Breast epithelium (tissue), 4 donors: ENCODE data around the gene LASP1NB.

Source experiments
- DNase-seq, 2 donors: peaks; one replicate each; pipeline ENCODE4 v3.0.0-alpha.2; 2019; ENCODE audit warnings: low spot score in 2 of 2
- H3K27ac ChIP-seq, 2 donors: fragments of 200-600 bp; sonication (generic) in 1 of 2; one replicate each; pipeline ENCODE4 v1.5.1; 2016 to 2019; ENCODE audit warnings: mild to moderate bottlenecking in 1 of 2
- H3K27me3 ChIP-seq, 2 donors: fragments of 200-600 bp; sonication (generic) in 1 of 2; one replicate each; pipeline versions ENCODE4 v1.5.1 to v1.6.0; 2017 to 2019; ENCODE audit warnings: control low read depth in 1 of 2, mild to moderate bottlenecking in 1 of 2
- H3K36me3 ChIP-seq: fragments of 200-600 bp; one replicate; pipeline ENCODE4 v1.5.1; 2019
- H3K4me1 ChIP-seq, 2 donors: fragments of 200-600 bp; sonication (generic); one replicate each; pipeline ENCODE4 v1.5.1; 2016 to 2019; ENCODE audit warnings: control low read depth in 1 of 2
- H3K4me3 ChIP-seq, 3 donors: fragments of 200-600 bp; sonication (generic); 1 replicate in 2 of 3; 2 replicates in 1 of 3; pipeline ENCODE4 v1.5.1; 2016 to 2019; ENCODE audit warnings: mild to moderate bottlenecking in 3 of 3, moderate library complexity in 2 of 3
- H3K9me3 ChIP-seq, 2 donors: fragments of 200-600 bp; sonication (generic) in 1 of 2; one replicate each; pipeline ENCODE4 v1.5.1; 2016 to 2019; ENCODE audit warnings: control low read depth in 1 of 2
- POLR2A ChIP-seq: fragments of 450-650 bp; IDR thresholded peaks from one replicate; pipeline ENCODE4 v1.6.1; 2016; ENCODE audit warnings: antibody characterized with exemption, mild to moderate bottlenecking, moderate library complexity
- POLR2AphosphoS5 ChIP-seq, 3 donors: sonication (generic); formaldehyde crosslinking; IDR thresholded peaks; one replicate each; pipeline ENCODE4 v1.6.1; 2017; ENCODE audit warnings: antibody characterized with exemption in 3 of 3
- intact Hi-C: fragments of 100-400 bp; cut with DNase I; formaldehyde crosslinking; loops from one replicate; pipeline ENCODE4 v1.15.1; 2023; ENCODE audit warnings: low total_unique reads
- TF ChIP-seq, protein P1 (sequence below), 3 donors: fragments of 450-650 bp; IDR thresholded peaks; one replicate each; pipeline ENCODE4 v1.5.1; 2016 to 2017; ENCODE audit warnings: antibody characterized with exemption in 3 of 3, mild to moderate bottlenecking in 3 of 3, moderate library complexity in 3 of 3

The LASP1NB gene

DNA sequence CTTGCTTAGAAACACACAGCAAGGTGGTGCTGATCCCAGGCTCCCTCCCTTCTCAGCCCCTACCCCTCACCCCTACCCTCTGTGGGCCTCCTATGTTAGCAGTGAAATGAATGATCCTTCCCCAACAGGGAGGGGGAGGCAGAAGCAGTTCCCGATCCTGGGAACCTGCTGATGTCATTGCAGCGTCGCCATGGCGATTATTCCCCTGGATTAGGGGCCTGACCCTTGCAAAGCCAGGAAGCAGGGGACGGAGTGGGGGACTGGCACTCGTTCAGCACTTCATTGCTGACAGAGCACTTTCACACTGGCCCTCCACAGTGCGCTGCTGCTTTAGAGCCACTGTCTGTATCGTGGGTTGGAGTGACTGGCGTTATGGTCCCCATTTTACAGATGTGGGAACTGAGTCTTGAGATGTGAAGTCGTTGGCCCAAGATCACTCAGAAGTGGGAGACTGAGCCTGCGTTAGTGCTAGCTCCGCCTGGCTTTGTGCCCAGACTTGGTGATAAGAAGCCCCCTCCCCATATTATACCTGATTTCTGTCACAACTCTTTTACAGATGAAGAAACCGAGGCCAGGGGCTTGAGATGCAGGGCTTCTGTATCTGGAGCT lies 29.0 kb upstream of the LASP1NB start:
- H3K27ac ChIP-seq: peak overlapping the region; percentile 62 to 84
- H3K4me3 ChIP-seq: no peak overlapping the region
- TF ChIP-seq POLR2A (no peak), POLR2AphosphoS5 (IDR thresholded peaks at IDR 0.05) (no peak)
- TF ChIP-seq, protein P1, sequence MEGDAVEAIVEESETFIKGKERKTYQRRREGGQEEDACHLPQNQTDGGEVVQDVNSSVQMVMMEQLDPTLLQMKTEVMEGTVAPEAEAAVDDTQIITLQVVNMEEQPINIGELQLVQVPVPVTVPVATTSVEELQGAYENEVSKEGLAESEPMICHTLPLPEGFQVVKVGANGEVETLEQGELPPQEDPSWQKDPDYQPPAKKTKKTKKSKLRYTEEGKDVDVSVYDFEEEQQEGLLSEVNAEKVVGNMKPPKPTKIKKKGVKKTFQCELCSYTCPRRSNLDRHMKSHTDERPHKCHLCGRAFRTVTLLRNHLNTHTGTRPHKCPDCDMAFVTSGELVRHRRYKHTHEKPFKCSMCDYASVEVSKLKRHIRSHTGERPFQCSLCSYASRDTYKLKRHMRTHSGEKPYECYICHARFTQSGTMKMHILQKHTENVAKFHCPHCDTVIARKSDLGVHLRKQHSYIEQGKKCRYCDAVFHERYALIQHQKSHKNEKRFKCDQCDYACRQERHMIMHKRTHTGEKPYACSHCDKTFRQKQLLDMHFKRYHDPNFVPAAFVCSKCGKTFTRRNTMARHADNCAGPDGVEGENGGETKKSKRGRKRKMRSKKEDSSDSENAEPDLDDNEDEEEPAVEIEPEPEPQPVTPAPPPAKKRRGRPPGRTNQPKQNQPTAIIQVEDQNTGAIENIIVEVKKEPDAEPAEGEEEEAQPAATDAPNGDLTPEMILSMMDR (IDR thresholded peaks at IDR 0.05): no peak
- H3K36me3 ChIP-seq: no peaks in the 10 kb centered on the region
- no peaks in the 10 kb centered on the region for H3K27me3 ChIP-seq
- peaks cover 21 to 27% of the 10 kb centered on the region in 2 donors for H3K4me1 ChIP-seq
- no peaks in the 10 kb centered on the region for H3K9me3 ChIP-seq
- no peak for DNase-seq
- intact Hi-C loops: no loop called here

DNA sequence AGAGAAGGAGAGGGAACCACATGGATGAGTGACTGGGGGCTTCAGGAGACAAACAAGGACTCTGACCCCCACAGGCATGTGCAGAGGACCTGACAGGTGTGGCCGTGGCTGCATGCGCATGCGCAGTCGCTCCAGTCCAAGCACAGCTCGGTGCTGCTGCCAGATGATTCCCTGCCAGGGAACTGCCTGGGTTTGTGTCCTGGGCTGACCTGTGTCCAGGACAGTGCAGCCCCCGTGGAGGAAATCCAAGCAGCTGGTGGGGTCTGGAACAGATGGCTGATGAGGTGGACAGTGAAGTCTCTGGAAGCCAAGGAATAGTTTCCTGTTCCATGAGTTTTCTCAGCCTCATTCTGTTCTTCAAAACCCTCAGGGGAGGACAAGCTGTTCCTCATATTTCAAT lies 28.2 kb upstream of the LASP1NB start:
- Histone ChIP-seq H3K9me3 (no peaks in the 10 kb centered on the region), H3K36me3 (no peaks in the 10 kb centered on the region), H3K4me1 (peaks cover 21 to 27% of the 10 kb centered on the region in 2 donors), H3K27ac (peak overlapping the region; percentile 62 to 84), H3K4me3 (no peak overlapping the region), H3K27me3 (no peaks in the 10 kb centered on the region)
- TF ChIP-seq POLR2A (no peak), POLR2AphosphoS5 (IDR thresholded peaks at IDR 0.05) (no peak)
- TF ChIP-seq, protein P1 (IDR thresholded peaks at IDR 0.05): no peak
- no peak for DNase-seq
- intact Hi-C loops: no loop called here

DNA sequence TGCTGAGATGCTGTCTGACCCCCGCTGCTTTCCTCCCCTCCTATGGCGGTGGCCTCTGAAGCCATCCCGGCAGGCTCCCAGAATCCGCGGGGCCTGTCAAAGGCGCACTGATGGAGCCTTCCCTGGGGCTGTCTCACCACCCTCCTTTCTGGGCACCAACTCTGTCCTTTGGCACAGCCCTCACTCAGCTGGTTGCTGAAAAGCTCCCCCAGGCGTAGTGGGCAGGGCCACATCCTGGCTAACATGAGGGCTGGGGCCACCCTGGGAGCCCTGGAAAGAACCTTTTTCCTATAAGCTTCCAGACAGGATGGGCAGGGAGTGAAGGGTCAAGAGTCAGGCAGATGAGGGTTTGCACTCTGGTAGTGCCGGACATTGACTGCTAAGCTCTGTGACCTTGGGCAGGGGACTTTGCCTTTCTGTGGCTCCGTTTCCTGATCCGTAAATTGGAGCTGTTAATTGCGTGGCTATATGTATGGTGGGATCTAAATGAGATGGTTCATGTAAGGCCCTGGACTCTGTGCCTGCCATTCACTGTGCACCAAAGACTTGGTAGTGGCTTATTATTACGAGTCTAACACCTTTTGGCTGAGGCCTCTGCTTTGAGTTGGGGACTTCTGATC lies 27.6 kb upstream of the LASP1NB start:
- intact Hi-C loops: no loop called here
- Histone ChIP-seq H3K9me3 (no peaks in the 10 kb centered on the region), H3K36me3 (no peaks in the 10 kb centered on the region), H3K4me1 (peaks cover 21 to 27% of the 10 kb centered on the region in 2 donors), H3K27ac (peak overlapping the region; percentile 62 to 84), H3K4me3 (no peak overlapping the region), H3K27me3 (no peaks in the 10 kb centered on the region)
- DNase-seq: no peak
- TF ChIP-seq POLR2A: no peak
- TF ChIP-seq, protein P1 (IDR thresholded peaks at IDR 0.05): no peak
- TF ChIP-seq POLR2AphosphoS5 (IDR thresholded peaks at IDR 0.05): no peak

DNA sequence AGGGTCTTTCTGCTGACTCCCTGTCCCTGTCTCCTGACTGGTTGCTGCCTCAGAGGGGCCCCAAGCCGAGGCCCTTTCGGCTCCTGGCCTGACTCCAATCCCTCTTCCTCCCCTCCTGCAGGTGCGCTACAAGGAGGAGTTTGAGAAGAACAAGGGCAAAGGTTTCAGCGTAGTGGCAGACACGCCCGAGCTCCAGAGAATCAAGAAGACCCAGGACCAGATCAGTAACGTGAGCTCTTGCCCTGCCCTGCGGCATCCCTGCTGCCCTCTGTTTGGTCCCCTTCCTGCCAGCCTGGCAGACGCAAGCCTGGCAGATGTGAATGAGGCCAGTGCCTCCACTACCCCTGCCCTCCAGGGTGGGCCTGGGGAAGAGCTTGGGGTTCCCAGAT lies 27.1 kb upstream of the LASP1NB start:
- TF ChIP-seq, protein P1 (IDR thresholded peaks at IDR 0.05): no peak
- no peak for TF ChIP-seq POLR2AphosphoS5 (IDR thresholded peaks at IDR 0.05)
- TF ChIP-seq POLR2A: no peak
- intact Hi-C loops: no loop called here
- no peaks in the 10 kb centered on the region for H3K27me3 ChIP-seq
- H3K36me3 ChIP-seq: no peaks in the 10 kb centered on the region
- H3K9me3 ChIP-seq: no peaks in the 10 kb centered on the region
- DNase-seq: no peak
- peaks cover 16 to 22% of the 10 kb centered on the region in 2 donors for H3K4me1 ChIP-seq
- H3K27ac ChIP-seq: peak overlapping the region; percentile 62 to 84
- H3K4me3 ChIP-seq: peak overlapping the region in 1 of 3 donors; percentile 20

DNA sequence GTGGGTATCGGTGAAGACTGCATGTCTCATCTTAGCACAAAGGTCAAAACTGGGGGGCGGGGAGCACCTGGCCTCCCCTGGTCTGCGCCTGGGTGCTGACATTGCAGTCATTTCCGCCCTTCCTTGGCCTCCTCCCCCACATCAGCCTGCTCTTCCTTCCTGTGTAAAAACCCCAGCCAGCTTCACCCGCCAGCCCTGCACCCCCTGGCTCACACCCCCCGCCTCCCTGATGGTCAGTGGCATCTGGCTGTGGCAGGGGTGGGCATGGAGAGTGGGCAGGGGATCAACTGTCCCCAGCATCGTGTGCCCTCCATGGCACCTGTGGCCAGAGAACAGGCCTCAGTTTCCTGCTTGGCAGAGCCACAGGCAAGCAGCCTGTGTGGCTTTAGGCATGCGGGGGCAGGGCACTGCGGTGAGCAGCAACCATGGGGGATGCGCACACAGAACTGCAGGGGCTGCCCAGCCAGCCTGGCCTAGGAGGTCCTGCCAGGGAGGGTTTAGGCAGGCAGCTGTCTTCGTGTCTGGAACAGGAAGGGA lies 26.5 kb upstream of the LASP1NB start:
- H3K4me3 ChIP-seq: no peak overlapping the region
- intact Hi-C loops: no loop called here
- H3K27ac ChIP-seq: peak overlapping the region; percentile 62 to 84
- H3K9me3 ChIP-seq: no peaks in the 10 kb centered on the region
- peaks cover 13 to 16% of the 10 kb centered on the region in 2 donors for H3K4me1 ChIP-seq
- no peaks in the 10 kb centered on the region for H3K27me3 ChIP-seq
- DNase-seq: no peak
- no peaks in the 10 kb centered on the region for H3K36me3 ChIP-seq
- TF ChIP-seq POLR2A: no peak
- no peak for TF ChIP-seq POLR2AphosphoS5 (IDR thresholded peaks at IDR 0.05)
- TF ChIP-seq, protein P1 (IDR thresholded peaks at IDR 0.05): no peak
